Mucosa of stomach (tissue), 1 donor: ENCODE data around the gene CDK13.
"Not testable (repeated sequence)": the region's sequence is repeated elsewhere in the genome, so short reads cannot be mapped to it uniquely, and the experiment has no call there.

Experiments
- H3K27me3 ChIP-seq: one replicate; pipeline ENCODE4 v1.7.0; 2013; ENCODE audit warnings: mild to moderate bottlenecking, low read length; ENCODE audit not compliant: control insufficient read depth, insufficient read depth
- H3K36me3 ChIP-seq: one replicate; pipeline ENCODE4 v1.7.0; 2013; ENCODE audit warnings: low read length; ENCODE audit not compliant: control insufficient read depth, insufficient read depth
- H3K4me1 ChIP-seq: one replicate; pipeline ENCODE4 v1.7.0; 2013; ENCODE audit warnings: mild to moderate bottlenecking, low read length; ENCODE audit not compliant: control insufficient read depth, insufficient read depth
- H3K4me3 ChIP-seq: one replicate; pipeline ENCODE4 v1.7.0; 2013; ENCODE audit warnings: low read length
- H3K9ac ChIP-seq: one replicate; pipeline ENCODE4 v1.7.0; 2013; ENCODE audit warnings: mild to moderate bottlenecking, low read length, moderate library complexity
- H3K9me3 ChIP-seq: one replicate; pipeline ENCODE4 v1.7.0; 2013; ENCODE audit warnings: mild to moderate bottlenecking, low read length, moderate library complexity; ENCODE audit not compliant: control insufficient read depth
- donor health status: Pancreatic carcinoma.

Gene CDK13

DNA sequence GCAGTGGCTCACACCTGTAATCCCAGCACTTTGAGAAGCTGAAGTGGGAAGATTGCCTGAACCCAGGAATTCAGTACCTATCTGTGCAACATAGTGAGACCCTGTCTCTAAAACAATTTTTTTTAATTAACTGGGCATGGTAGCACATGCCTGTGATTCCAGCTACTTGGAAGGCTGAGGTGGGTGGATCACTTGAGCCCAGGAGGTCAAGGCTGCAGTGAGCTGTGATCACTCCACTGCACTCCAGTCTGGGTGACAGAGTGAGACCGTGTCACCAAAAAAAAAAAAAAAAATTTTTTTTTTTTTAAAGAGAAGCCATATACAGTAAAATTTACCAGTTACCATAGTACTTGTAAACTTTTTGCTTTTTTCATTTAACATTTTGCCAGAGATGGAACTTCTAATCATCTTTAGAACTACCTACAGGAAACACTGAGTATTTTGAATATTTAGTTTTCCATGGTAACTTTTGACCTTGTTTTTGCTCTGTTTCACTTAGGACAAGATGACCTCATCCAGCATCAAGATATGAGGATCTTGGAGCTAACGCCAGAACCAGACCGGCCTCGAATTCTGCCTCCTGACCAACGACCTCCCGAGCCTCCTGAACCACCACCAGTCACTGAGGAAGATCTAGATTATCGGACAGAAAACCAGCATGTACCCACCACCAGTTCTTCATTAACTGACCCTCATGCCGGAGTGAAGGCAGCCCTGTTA is 143.7 kb downstream of the CDK13 start:
- Histone ChIP-seq H3K27me3 (no peaks in the 10 kb centered on the region), H3K9ac (no peak overlapping the region), H3K4me1 (no peaks in the 10 kb centered on the region), H3K9me3 (no peaks in the 10 kb centered on the region), H3K4me3 (no peak overlapping the region), H3K36me3 (no peaks in the 10 kb centered on the region)

GRCh38 chr7:40095230-40095629 is 145.2 kb downstream of the CDK13 start:
- H3K4me1 ChIP-seq: no peaks in the 10 kb centered on the region
- H3K9ac ChIP-seq: no peak overlapping the region
- H3K36me3 ChIP-seq: no peaks in the 10 kb centered on the region
- no peak overlapping the region for H3K4me3 ChIP-seq
- no peaks in the 10 kb centered on the region for H3K9me3 ChIP-seq
- no peaks in the 10 kb centered on the region for H3K27me3 ChIP-seq

- Histone ChIP-seq H3K9ac (no peak overlapping the region), H3K4me3 (no peak overlapping the region), H3K36me3 (no peaks in the 10 kb centered on the region), H3K4me1 (no peaks in the 10 kb centered on the region), H3K9me3 (no peaks in the 10 kb centered on the region), H3K27me3 (no peaks in the 10 kb centered on the region)
These were observed 145.8 kb downstream of the CDK13 start for GRCh38 chr7:40095695-40096327.

GRCh38 chr7:40097728-40098127 is 147.7 kb downstream of the CDK13 start:
- Histone ChIP-seq H3K36me3 (no peaks in the 10 kb centered on the region), H3K4me3 (no peak overlapping the region), H3K9me3 (no peaks in the 10 kb centered on the region), H3K4me1 (no peaks in the 10 kb centered on the region), H3K27me3 (no peaks in the 10 kb centered on the region), H3K9ac (no peak overlapping the region)

- Histone ChIP-seq H3K36me3 (no peaks in the 10 kb centered on the region), H3K4me3 (no peak overlapping the region), H3K9ac (no peak overlapping the region), H3K27me3 (no peaks in the 10 kb centered on the region), H3K9me3 (no peaks in the 10 kb centered on the region), H3K4me1 (no peaks in the 10 kb centered on the region)
These were observed 148.8 kb downstream of the CDK13 start for GRCh38 chr7:40098810-40099209.

DNA sequence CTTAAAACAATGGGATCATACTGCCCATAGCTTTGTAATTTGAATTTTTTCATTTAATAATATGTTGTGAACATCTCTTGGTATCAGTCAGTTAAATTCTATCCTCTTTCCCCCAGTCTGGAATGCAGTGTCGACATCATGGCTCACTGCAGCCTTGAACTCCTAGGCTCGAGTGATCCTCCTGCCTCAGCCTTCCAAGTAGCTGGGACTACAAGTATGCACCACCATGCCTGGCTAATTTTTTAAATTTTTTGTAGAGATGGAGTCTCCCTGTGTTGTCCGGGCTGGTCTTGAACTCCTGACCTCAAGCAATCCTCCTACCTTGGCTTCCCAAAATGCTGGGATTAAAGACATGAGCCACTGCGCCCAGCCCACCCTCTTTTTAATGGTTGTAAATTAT is 149.8 kb downstream of the CDK13 start:
- Histone ChIP-seq H3K4me3 (no peak overlapping the region), H3K9ac (no peak overlapping the region), H3K36me3 (no peaks in the 10 kb centered on the region), H3K27me3 (no peaks in the 10 kb centered on the region), H3K9me3 (no peaks in the 10 kb centered on the region), H3K4me1 (no peaks in the 10 kb centered on the region)

DNA sequence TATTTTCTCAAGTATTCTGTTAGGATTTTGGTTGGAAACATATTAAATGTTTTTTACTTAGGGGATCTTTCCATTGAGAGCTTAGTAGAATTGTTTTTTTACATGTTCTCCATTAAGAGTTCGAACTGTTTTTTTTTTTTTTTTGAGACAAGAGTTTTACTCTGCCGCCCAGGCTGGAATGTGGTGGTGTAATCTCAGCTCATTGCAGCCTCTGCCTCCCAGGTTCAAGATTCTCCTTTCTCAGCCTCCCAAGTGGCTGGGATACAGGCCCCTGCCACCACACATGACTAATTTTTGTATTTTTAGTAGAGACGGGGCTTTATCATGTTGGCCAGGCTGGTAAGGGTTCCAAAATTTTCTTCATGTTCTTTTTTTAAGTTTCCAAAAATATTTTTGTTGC is 151.1 kb downstream of the CDK13 start:
- H3K9me3 ChIP-seq: no peaks in the 10 kb centered on the region
- H3K4me1 ChIP-seq: no peaks in the 10 kb centered on the region
- H3K9ac ChIP-seq: no peak overlapping the region

DNA sequence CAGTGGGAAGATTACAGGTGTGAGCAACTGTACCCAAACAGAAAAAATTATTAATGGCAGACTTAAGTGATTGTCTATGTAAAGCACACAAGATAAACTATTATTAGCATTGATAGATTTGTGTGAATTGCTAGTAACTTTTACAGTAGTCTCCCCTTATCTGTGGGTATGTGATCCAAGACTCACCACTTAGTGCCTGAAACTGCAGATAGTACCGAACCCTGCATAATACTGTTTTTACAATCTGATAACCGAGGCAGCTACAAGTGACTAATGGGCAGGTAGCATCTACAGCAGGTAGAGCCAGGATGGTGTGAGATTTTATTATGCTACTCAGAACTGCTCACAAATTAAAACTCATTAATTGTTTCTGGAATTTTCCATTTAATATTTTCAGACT is 152.8 kb downstream of the CDK13 start:
- Histone ChIP-seq H3K36me3 (no peaks in the 10 kb centered on the region), H3K9ac (no peak overlapping the region), H3K9me3 (no peaks in the 10 kb centered on the region), H3K4me3 (no peak overlapping the region), H3K27me3 (no peaks in the 10 kb centered on the region), H3K4me1 (no peaks in the 10 kb centered on the region)

More for the DNA sequence above, 151.1 kb downstream of the CDK13 start:
- H3K4me3 ChIP-seq: no peak overlapping the region
- no peaks in the 10 kb centered on the region for H3K36me3 ChIP-seq
- no peaks in the 10 kb centered on the region for H3K27me3 ChIP-seq

DNA sequence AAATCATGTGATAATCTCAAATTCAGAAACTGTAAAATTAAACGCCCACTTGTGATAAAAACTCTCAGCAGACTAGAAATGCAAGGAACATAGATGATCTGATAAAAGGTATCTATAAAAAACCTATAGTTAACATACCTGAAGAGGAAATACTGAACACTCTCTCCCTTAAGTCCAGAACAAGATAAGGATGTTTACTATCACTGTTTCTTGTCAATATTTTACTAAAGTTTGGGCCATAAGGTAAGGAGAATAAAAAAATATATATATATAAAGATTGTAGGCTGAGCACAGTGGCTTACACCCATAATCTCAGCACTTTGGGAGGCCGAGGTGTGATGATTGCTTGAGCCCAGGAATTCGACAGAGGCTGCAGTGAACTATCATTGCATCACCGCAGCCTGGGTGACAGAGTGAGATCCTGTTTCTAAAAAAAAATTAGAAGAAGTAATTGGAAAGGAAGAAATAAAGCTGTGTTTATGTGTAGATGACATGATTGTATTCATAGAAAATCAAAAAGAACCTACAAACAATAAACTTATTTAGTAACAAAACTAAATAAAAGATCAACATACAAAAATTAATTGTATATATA is 155.9 kb downstream of the CDK13 start:
- H3K27me3 ChIP-seq: no peaks in the 10 kb centered on the region
- no peaks in the 10 kb centered on the region for H3K9me3 ChIP-seq
- H3K4me3 ChIP-seq: no peak overlapping the region
- H3K9ac ChIP-seq: no peak overlapping the region
- no peaks in the 10 kb centered on the region for H3K36me3 ChIP-seq
- no peaks in the 10 kb centered on the region for H3K4me1 ChIP-seq

GRCh38 chr7:40115936-40116335 is 165.9 kb downstream of the CDK13 start:
- H3K27me3 ChIP-seq: no peaks in the 10 kb centered on the region
- no peak overlapping the region for H3K4me3 ChIP-seq
- no peaks in the 10 kb centered on the region for H3K4me1 ChIP-seq
- H3K9ac ChIP-seq: no peak overlapping the region
- no peaks in the 10 kb centered on the region for H3K36me3 ChIP-seq
- H3K9me3 ChIP-seq: no peaks in the 10 kb centered on the region

DNA sequence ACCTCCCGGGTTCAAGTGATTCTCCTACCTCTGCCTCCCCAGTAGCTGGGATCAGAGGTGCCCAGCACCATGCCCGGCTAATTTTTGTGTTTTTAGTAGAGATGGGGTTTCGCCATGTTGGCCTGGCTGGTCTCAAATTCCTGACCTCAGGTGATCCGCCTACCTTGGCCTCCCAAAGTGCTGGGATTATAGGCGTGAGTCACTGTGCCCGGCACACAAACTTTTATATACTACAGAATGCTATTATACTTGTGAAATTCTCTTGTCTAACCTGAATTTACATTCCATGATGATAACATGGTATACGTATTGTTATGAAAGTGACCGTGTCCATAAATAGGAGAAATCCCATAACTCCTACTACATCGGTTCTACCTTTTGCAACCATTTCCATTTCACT is 167.1 kb downstream of the CDK13 start:
- not testable (repeated sequence) for H3K36me3 ChIP-seq, H3K4me1 ChIP-seq, H3K9ac ChIP-seq, H3K27me3 ChIP-seq, H3K9me3 ChIP-seq, H3K4me3 ChIP-seq

DNA sequence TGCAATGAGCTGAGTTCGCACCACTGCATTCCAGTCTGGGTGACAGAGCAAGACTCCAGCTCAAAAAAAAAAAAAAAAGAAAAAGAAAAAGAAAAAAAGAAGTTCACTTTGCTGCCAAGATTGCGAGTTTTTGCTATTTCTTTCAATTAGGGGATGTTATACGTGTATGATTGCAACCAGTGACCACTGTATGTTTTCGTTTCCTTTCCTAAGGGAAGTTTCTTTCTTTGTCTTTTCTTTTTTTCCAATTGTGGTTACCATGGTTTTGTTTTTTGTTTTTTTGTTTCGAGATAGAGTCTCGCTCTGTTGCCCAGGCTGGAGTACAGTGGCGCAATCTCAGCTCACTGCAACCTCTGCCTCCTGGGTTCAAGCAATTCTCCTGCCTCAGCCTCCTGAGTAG is 168.1 kb downstream of the CDK13 start:
- H3K4me1 ChIP-seq, H3K4me3 ChIP-seq, H3K9ac ChIP-seq, H3K27me3 ChIP-seq, H3K36me3 ChIP-seq, H3K9me3 ChIP-seq: not testable (repeated sequence)
